Epithelial cell of proximal tubule (primary cell): ENCODE data around the gene CTNNAL1. TPM values are rescaled to one million over a fixed set of nuclear protein-coding genes. Genes with fewer than 3 reads are reported as not detected.

ENCODE experiments used
- DNase-seq: peaks from one replicate; pipeline ENCODE4 v3.0.0-alpha.2; 2011; ENCODE audit warnings: low read depth
- H3K4me3 ChIP-seq: 2 replicates; pipeline ENCODE4 v1.5.1; 2011; ENCODE audit warnings: low read depth, mild to moderate bottlenecking, low read length
- total RNA-seq: library from RNA; depleted of rRNA; stranded (reverse); fragments of >200 nt; gene quantifications from 2 replicates; pipeline ENCODE4 v1.2.3, GENCODE V29; 2015
- TF ChIP-seq, protein P1 (sequence below): conservative IDR thresholded peaks from 2 replicates; pipeline ENCODE4 v1.5.1; 2012; ENCODE audit warnings: low read depth, mild to moderate bottlenecking, low read length

Gene CTNNAL1
- total RNA-seq, 1 donor from 2014 or later, result 182 TPM

DNA sequence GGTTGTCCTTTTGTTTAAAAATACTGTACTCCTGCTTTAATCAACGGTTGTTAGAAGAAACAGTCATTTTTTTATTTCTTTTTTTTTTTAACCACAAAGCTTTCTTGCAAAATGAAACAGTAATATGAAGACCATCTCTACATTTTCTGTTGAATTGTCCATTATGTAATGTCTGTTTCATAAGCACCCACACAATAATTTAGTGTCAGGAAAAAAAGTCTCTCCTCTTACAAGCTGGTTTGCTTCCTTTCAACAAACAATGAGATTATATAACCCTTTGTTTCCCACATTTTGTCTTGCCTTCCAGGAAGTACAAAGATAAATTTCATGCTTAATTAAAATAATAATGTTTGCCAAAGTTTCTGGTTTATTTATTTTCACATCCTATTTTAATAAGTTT lies 16.7 kb downstream of the CTNNAL1 start:
- TF ChIP-seq, protein P1, sequence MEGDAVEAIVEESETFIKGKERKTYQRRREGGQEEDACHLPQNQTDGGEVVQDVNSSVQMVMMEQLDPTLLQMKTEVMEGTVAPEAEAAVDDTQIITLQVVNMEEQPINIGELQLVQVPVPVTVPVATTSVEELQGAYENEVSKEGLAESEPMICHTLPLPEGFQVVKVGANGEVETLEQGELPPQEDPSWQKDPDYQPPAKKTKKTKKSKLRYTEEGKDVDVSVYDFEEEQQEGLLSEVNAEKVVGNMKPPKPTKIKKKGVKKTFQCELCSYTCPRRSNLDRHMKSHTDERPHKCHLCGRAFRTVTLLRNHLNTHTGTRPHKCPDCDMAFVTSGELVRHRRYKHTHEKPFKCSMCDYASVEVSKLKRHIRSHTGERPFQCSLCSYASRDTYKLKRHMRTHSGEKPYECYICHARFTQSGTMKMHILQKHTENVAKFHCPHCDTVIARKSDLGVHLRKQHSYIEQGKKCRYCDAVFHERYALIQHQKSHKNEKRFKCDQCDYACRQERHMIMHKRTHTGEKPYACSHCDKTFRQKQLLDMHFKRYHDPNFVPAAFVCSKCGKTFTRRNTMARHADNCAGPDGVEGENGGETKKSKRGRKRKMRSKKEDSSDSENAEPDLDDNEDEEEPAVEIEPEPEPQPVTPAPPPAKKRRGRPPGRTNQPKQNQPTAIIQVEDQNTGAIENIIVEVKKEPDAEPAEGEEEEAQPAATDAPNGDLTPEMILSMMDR, result no peak
- no peak overlapping the region for H3K4me3 ChIP-seq
- DNase-seq, result no peak

DNA sequence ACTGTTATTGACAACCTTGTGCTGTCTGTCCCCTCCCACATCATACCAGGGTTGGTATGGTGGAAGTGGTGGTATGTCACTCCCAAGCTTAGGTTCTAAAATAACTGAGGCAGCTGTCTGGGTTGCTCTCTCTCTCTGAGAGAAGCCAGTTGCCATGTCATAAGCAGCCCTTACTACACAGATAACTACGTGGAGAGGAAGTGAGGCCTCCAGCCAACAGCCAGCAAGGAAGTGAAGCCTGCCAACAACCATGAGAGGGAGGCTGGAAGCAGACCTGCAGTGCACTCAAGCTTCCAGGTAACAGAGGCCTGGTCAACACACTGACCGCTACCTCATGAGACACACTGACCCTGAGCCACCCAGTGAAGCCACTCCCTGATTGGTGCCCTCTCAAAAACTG lies 18.6 kb downstream of the CTNNAL1 start:
- H3K4me3 ChIP-seq, result no peak overlapping the region
- peak; percentile 55 for DNase-seq
- TF ChIP-seq, protein P1, result no peak

DNA sequence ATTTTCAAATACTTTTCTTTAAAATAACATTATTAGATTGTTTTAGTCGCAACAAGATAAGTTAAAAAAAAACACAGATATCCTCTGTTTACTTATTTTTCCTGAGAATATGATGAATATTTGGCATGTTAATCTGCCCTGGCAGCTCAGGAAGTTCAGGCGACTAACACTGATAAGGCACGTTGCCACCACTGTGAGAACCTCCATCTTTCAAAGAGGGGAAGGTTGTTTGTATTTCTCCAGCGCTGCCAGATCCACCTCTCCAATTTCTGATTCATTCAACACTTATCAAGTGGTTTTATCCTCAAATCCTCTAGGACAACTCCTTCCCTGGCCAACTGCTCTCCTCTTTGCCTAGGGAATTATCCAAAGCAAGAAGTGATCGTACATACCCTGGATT lies 21.8 kb downstream of the CTNNAL1 start:
- no peak overlapping the region for H3K4me3 ChIP-seq
- DNase-seq, result no peak
- TF ChIP-seq, protein P1, result no peak

DNA sequence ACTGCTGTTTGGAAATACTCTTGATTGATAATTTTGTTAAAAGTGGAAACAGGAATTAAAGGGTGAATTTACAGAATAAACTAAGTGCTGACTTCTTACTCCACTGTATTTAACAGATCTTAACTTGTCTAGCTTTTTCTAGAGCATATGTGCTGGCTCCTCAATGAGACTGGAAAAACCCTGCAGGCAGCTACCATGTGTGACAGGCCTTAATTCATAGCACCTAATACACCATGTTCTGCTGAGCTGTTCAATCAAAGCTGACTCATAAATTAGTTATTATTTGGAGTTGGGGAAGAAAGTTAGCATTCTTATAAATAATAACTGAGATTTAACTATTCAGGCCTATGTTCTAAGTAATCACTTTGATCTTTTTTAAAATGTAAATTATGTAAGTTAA lies 29.4 kb downstream of the CTNNAL1 start:
- TF ChIP-seq, protein P1, result no peak
- DNase-seq, result no peak

DNA sequence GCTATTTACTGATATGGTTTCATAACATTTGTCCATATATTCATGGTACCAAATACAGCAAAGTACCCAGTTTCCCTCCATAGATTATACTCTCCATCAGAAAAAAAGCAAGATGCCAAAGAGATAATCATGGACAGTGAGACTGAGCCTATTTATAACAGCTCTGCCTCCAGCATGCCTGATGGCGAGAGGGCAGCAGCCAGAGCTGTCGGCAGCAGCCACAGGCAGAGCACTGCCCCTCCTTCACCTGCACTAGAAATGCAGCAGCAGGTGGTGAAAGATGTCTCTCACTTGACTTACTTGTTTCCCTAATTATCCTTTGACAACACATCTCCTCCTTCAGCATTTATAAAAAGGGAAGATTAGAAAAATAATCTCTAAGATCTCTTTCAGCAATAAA lies 32.4 kb downstream of the CTNNAL1 start:
- TF ChIP-seq, protein P1, result no peak
- no peak for DNase-seq
- H3K4me3 ChIP-seq, result no peak overlapping the region

More for the DNA sequence above, 29.4 kb downstream of the CTNNAL1 start:
- no peak overlapping the region for H3K4me3 ChIP-seq

DNA sequence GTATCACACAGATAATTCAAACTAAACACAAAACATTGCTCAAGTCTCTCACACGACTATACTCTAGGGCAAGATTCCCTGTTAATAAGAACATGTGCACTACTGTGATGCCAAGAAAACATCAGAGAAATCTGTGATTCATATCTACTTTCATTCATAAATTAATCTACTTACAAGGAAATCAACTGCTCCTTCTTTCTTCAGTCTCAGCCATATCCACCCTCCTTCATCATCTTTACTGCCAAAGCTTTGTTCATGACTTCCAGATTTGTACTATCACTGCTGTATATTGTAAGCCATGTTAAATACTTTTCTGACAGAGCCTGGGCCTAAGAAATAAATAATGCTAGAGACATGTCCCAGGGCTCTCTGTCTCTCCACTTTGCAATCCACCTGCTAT lies 35.1 kb downstream of the CTNNAL1 start:
- DNase-seq, result no peak
- TF ChIP-seq, protein P1, result no peak
- H3K4me3 ChIP-seq, result no peak overlapping the region

DNA sequence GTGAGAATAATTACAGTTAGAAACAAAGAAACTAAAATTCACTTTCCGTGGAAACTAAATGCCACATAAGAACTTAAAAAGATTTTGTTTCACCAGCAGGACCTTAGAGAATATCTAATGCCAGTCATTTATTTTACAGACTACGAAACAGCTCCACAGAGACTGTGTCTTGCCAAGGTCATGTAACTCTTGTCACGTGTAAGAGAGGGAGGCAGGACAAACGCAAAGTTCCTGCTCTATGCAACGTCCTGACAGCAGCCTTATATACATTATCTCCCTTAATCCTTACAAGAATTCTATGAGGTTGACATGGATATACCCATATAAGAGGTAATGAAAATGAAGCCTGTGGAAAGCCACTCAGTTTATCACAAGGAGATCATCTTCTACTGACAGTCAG lies 39.4 kb downstream of the CTNNAL1 start:
- TF ChIP-seq, protein P1, result no peak
- no peak for DNase-seq
- no peak overlapping the region for H3K4me3 ChIP-seq
